ENCODE measurements around the gene ARFIP2. TPM values are rescaled to one million over a fixed set of nuclear protein-coding genes. Genes with fewer than 3 reads are reported as not detected.
A peak's percentile ranks its signal among the peaks of the same experiment; 100 is the strongest.

Gene ARFIP2
- polyA plus RNA-seq, 5 donors: 63.9 to 76.8 (median 71.8) TPM

DNA sequence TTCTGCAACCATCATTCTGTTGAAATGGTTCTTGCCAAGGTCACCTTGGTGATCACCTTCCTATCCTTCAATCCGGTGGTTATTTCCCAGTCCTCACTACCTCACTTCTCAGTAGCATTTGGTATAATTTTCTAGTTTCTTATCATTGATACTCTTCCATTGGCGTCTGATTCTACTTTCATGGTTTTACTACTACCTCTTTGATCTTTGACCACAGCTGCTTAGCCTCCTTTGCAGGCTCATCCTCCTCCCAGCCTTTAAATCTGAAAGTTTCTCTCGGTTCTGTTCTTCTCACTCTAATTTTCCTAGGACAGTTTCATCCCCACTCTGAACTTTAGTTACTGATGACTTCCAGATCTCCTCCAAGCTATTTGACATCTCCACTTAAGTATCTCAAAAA lies 5.1 kb upstream of the ARFIP2 start:
- no peak for DNase-seq

- DNase-seq: no peak
Measured at GRCh38 chr11:6485661-6486060, 4.5 kb upstream of the ARFIP2 start.

DNA sequence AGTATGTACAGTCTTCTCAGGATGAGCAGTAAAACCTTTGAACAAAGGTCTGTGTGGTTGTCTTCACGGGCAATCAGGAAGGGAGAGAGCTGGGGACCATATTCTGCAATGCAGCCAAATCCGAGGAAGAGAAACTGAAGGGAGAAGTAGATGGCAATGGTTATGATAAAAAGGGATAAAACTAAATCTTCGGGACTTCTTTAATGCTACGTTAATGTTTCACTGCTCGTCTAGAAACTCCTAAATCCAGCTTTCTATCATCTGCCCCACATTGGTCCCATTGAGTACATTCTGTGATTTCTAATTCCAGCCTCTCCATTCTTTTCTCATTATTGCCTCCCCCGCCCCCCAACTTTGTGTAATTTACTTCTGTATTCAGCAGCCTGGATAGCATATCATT lies 1.9 kb upstream of the ARFIP2 start:
- DNase-seq: no peak

GRCh38 chr11:6482441-6482840 lies 1.3 kb upstream of the ARFIP2 start:
- DNase-seq: no peak

GRCh38 chr11:6481924-6482275 lies 769 bp upstream of the ARFIP2 start:
- no peak for DNase-seq

DNA sequence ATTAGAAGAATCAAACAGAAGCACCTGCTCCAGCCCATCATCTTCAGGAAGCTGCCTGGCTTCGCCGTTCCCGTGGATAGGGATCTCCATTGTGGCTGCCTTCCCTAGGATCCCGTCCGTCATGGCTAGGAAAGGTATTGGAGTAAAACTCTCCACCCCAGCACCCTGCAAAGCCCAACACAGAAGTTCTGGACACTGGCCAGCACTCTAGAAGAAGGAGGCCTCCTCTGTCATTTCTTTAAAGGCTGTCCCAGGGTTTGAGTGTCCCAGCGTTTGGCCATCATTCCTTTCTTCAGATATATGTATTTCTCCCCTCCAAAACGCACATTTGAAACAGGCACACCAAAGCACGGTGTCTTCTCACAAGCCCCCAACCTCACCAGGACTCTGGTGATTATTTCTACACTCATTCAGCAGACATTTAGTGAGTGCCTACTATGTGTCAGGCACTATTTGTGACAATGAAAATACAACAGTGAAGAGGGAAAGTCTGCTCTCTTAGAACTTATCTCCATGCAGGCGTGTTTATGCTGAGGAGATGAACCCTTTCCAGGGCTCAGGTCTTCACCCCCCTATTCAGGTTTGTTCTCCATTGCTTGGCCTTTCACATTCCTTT lies 724 bp downstream of the ARFIP2 start:
- DNase-seq: no peak

- no peak for DNase-seq
Measured at GRCh38 chr11:6476571-6476970, 4.6 kb downstream of the ARFIP2 start.

DNA sequence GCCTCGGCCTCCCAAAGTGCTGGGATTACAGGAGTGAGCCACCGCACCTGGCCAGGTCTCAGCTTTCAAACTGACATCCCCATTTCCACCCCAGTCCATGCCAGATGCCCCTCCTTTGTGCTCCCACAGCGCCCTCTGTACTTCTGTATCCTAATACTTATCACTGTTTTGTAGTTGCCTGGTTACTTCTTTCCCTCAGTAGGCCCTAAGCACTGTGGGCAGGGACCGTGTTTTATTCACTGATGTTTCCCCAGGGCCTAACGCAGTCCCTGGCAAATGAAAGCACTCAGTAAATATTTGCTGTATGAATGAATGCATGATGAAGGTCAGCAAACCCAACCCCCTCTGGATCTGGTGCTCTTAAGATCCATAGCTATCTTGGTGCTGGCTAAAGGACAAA lies 5.2 kb downstream of the ARFIP2 start:
- DNase-seq: no peak

DNA sequence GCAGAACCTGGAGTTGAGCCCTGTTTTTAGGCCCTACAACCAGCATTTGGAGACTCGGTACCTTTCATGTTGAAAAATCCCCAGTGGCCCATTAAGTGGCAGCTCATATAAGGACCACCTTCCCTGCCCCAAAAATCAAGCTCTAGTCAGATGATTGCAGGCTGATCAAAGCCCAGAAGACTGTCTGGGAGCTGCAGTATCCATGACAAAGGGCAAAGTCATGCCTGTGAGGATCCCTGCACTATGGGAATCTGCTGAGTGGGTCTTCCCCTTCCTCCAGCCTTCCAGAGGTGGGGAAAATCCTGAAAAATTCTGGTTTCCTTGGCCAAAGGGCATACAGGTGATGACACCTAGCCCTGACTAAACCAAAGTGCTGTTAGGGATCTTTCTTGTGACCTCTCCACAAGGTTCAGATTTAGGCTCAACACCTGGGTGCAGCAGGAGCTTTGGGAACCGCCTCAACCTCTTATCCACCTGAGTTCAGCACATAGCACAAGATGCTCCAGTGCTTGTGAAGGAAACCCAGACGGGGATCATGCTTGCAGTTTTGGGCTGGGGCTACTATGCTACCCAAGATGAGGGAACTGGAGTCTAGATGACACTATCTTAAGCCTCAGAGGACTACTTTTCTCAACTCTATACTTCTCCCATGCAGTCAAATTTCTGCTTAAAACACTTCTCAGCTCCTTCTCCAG lies 6.2 kb downstream of the ARFIP2 start:
- DNase-seq: no peak

- no peak for DNase-seq
Measured at GRCh38 chr11:6474413-6474792, 6.7 kb downstream of the ARFIP2 start.

GRCh38 chr11:6473451-6474412 lies 7.4 kb downstream of the ARFIP2 start, which contains the start of gene TRIM3:
TRIM3 (minus strand) TSS chr11:6473941; CDS start chr11:6465695, 8,246 bp downstream.
- peak; percentile 86 for DNase-seq

DNA sequence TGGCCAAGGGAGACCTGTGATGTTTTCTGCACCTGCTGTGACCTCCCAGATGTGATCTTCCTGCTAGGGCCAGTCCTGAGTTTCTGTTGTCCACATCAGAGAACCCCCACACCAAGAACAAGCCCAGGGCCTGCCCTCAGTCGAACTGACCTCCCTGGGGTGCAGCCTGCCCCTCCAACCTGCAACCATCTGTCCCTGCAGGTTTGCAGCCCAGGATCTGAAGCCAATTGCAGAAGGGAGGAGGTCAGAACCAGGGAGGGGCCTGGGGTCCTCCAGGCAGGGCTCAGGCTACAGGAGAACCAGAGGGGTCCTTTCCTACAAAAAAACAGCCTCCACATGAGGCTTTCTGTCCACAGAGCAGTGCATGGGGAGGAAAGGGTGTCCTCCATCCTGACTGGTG lies 8.2 kb downstream of the ARFIP2 start:
- DNase-seq: no peak

DNA sequence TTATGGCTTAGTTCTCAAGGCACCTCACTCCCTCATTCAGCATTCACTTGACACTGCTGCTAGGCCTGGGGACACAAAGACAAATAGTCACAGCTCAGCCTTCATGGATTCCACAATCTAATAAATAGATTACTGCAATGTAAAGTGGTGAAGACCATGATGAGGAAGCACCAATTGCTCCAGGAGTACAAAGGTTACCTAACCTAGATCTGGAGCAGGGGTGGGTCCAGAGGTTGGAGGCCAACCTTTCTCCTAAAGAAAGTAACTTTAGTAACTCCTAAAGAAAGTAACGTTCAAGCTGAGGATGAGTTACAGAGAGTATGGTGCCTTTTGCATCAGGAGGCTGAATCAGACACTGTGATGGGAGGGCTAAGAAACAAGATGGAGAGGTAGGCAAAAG lies 11.5 kb downstream of the ARFIP2 start:
- no peak for DNase-seq

GRCh38 chr11:6468712-6469495 lies 12.2 kb downstream of the ARFIP2 start:
- DNase-seq: peak; percentile 91 to 94

DNA sequence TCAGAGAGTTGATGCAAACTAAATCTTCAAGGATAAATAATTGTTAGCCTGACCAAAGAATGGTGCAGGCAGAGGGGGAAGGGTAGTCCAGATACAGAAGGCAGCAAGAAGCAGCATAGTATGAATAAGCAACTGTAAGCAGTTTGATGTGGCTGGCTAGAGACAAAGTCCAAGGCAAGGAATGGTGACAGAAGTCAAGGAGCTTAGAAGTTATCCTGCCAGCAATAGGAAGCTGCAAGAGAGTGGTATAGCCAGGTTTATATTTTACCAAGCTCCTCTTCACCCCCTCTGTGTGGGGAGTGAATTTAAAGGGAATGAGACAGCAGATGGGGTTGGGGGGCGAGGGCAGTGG lies 22.1 kb downstream of the ARFIP2 start:
- DNase-seq: no peak

- no peak for DNase-seq
Measured at GRCh38 chr11:6458352-6459098, 22.6 kb downstream of the ARFIP2 start.

GRCh38 chr11:6457581-6458320 lies 23.4 kb downstream of the ARFIP2 start:
- no peak for DNase-seq

DNA sequence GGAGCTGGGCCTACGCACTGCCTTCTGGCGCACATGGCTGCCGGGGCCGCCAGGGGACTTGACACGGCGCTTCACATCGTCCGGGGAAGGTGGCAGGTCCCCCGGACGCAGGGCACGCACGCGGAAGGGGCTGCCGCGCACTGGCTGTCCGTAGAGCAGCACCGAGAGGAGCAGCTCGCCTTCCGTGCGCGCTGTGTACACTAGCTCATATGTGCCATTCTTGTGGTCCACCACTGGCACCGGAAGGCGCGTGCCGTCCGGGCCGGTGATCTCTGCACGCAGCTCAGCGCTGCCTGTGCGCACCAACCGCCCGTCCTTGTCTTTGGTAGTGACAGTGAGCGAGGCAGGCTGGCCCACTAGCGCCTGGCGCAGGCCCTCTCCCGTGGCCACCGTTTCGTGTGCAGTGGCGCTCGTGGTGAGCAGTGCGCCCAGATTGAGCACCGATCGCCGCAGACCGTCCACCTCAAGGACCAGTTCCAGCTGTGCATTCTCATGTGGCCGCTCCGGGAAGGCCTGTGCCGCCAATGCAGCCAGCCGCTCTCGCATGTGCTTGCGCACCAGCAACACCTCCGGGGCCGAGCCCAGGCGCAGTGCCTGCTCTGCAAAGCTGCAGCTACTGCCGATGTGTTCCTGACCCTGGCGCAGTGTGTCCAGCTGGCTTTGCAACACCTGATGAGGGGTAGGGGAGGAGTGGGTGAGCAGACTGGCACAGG lies 24.6 kb downstream of the ARFIP2 start:
- no peak for DNase-seq

DNA sequence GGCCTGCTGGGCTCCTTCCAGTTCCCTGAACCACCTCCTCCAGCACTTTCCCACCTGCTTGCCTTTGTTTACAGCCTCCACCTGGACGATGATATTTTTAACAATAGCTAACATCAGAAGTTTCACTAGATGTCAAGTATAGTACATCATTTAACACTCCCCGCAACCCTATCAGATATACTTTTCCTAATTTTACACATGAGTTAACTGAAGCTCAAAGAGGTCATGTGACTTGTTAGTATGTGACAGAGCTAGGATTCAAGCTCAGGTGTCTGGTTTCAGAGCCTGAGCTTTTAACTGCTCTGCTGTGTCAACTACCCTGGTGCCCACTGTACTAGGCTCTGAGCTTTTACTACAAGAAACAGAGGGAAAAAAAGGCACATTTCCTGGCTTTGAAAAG lies 26.1 kb downstream of the ARFIP2 start:
- no peak for DNase-seq

- no peak for DNase-seq
Measured at GRCh38 chr11:6453152-6453551, 28.0 kb downstream of the ARFIP2 start.
